Adrenal gland (tissue), 5 donors: ENCODE results near the gene IPPK.

Experiments used
- CTCF ChIP-seq, 6 experiments: fragments of 450-650 bp in 4 of 6; fragments of 200-600 bp in 2 of 6; sonication (generic) in 1 of 6; IDR thresholded peaks; 1 replicate in 5 of 6; 2 replicates in 1 of 6; pipeline versions ENCODE4 v1.5.1 to v1.8.0; 2016 to 2021; ENCODE audit warnings: antibody characterized with exemption in 6 of 6, mild to moderate bottlenecking in 2 of 6, moderate library complexity in 1 of 6
- POLR2A ChIP-seq, 2 donors: fragments of 450-650 bp; IDR thresholded peaks; one replicate each; pipeline ENCODE4 v1.6.1; 2017; ENCODE audit warnings: antibody characterized with exemption in 2 of 2, mild to moderate bottlenecking in 2 of 2, moderate library complexity in 1 of 2
- donor health status: DM: no; HTN: no; CAD: no.

GRCh38 chr9:92564982-92565381 is 104.9 kb downstream of the IPPK start:
- no peak for TF ChIP-seq CTCF (IDR thresholded peaks at IDR 0.05)
- TF ChIP-seq POLR2A (IDR thresholded peaks at IDR 0.05): no peak
